PC-9 (cell line): Measurements from ENCODE around the gene ZNF710. TPM values are rescaled to one million over a fixed set of nuclear protein-coding genes. Genes with fewer than 3 reads are reported as not detected.

Experiments
- BruUV-seq: library from RNA; stranded (reverse); fragments of 400-500 nt; replicated peaks from 2 replicates; lab custom pipeline; 2021; lab: Mats Ljungman, UMichigan
- CTCF ChIA-PET: fragments of 300-600 bp; sonication (Branson Sonifier 250); formaldehyde crosslinking; loops from one replicate; lab custom pipeline; 2022; ENCODE audit warnings: antibody characterized with exemption; lab: Charles Lee
- POLR2A ChIA-PET: fragments of 300-600 bp; sonication (Branson Sonifier 250); formaldehyde crosslinking; loops from one replicate; lab custom pipeline; 2022; ENCODE audit warnings: antibody characterized with exemption; ENCODE audit not compliant: unreplicated experiment; lab: Charles Lee
- DNase-seq, 2 experiments: peaks; one replicate each; pipeline versions ENCODE4 v3.0.0 to v3.0.0-alpha.2; 2015 to 2022; ENCODE audit warnings: mixed read lengths in 1 of 2
- H2AFZ ChIP-seq: fragments of 200-600 bp; sonication (generic); 2 replicates; pipeline ENCODE4 v1.8.1; 2017; ENCODE audit warnings: antibody characterized with exemption
- H3F3A ChIP-seq: fragments of 200-600 bp; sonication (generic); 2 replicates; pipeline ENCODE4 v1.8.1; 2017; ENCODE audit warnings: antibody characterized with exemption, mild to moderate bottlenecking, low read depth; ENCODE audit not compliant: insufficient read depth
- H3K27ac ChIP-seq: fragments of 200-600 bp; sonication (generic); 2 replicates; pipeline ENCODE4 v1.6.1; 2016; ENCODE audit warnings: mixed run types
- H3K27me3 ChIP-seq: fragments of 200-600 bp; sonication (generic); 2 replicates; pipeline ENCODE4 v1.6.1; 2016; ENCODE audit warnings: low read depth, mixed run types; ENCODE audit not compliant: insufficient read depth
- H3K36me3 ChIP-seq: fragments of 200-600 bp; sonication (generic); 2 replicates; pipeline ENCODE4 v1.6.1; 2016; ENCODE audit warnings: low read depth, mixed run types
- H3K4me1 ChIP-seq: fragments of 200-600 bp; sonication (generic); replicated peaks from 2 replicates; pipeline ENCODE4 v1.6.1; 2016; ENCODE audit warnings: mixed run types; ENCODE audit not compliant: insufficient read depth
- H3K4me2 ChIP-seq: fragments of 200-600 bp; sonication (generic); 2 replicates; pipeline ENCODE4 v1.6.1; 2017; ENCODE audit warnings: mixed run types
- H3K4me3 ChIP-seq: fragments of 200-600 bp; sonication (generic); 2 replicates; pipeline ENCODE4 v1.6.1; 2016; ENCODE audit warnings: mixed run types
- H3K79me2 ChIP-seq: fragments of 200-600 bp; sonication (generic); 2 replicates; pipeline ENCODE4 v1.6.1; 2017; ENCODE audit warnings: low read depth, mixed run types
- H3K9me2 ChIP-seq: fragments of 200-600 bp; sonication (generic); 2 replicates; pipeline ENCODE4 v1.8.1; 2017; ENCODE audit warnings: mild to moderate bottlenecking; ENCODE audit not compliant: insufficient read depth
- H3K9me3 ChIP-seq: fragments of 200-600 bp; sonication (generic); 2 replicates; pipeline ENCODE4 v1.8.1; 2016; ENCODE audit warnings: low read depth; ENCODE audit not compliant: insufficient read depth
- H4K20me1 ChIP-seq: fragments of 200-600 bp; sonication (generic); 2 replicates; pipeline ENCODE4 v1.8.1; 2017; ENCODE audit not compliant: insufficient read depth
- CTCF ChIP-seq: fragments of 200-600 bp; sonication (generic); conservative IDR thresholded peaks from 2 replicates; pipeline ENCODE4 v1.6.1; 2017; ENCODE audit warnings: mixed run types, antibody characterized with exemption, mild to moderate bottlenecking, moderate library complexity
- EZH2 ChIP-seq: fragments of 200-600 bp; sonication (generic); IDR thresholded peaks from 2 replicates; pipeline ENCODE4 v1.8.0; 2017; ENCODE audit warnings: antibody characterized with exemption, low read depth
- intact Hi-C: fragments of 100-400 bp; cut with micrococcal nuclease; formaldehyde crosslinking; loops from one replicate; pipeline ENCODE4 v1.10.0; 2022; ENCODE audit not compliant: unreplicated experiment
- total RNA-seq: library from RNA; stranded (reverse); gene quantifications from 2 replicates; pipeline ENCODE4 v1.2.3, GENCODE V29; 2021

The ZNF710 gene
- total RNA-seq, 1 experiment from 2014 or later, result 23.4 TPM

DNA sequence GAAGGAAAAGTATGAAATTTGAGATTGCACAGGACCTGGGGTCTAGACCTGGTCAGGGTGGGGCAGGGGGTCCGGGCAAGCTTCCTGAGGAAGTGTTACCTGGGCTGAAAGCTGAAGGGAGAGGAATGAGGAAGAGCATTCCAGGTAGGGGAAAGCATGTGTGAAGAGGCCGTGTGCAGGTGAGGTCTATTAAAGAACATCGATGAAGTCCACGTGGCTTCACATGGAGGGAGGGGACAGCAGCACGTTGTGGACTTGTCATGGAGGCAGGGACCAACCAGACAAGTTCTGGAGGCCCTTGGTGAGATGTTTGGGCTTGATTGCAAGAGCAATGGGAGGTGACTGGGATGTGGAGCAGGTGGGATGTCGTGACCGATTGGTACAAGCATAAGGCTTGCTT is 54.1 kb downstream of the ZNF710 start:
- no peaks in the 10 kb centered on the region for H3K4me1 ChIP-seq
- intact Hi-C loops, result no loop called here
- no peaks in the 10 kb centered on the region for H3K9me3 ChIP-seq
- no peaks in the 10 kb centered on the region for H3K36me3 ChIP-seq
- H3K27me3 ChIP-seq, result no peaks in the 10 kb centered on the region
- H4K20me1 ChIP-seq, result no peaks in the 10 kb centered on the region
- TF ChIP-seq CTCF (no peak), EZH2 (no peak)
- no peak overlapping the region for H2AFZ ChIP-seq
- no TSS peak for BruUV-seq
- no peaks in the 10 kb centered on the region for H3F3A ChIP-seq
- ChIA-PET CTCF (no interaction called here), POLR2A (no interaction called here)
- H3K4me2 ChIP-seq, result no peak overlapping the region
- H3K79me2 ChIP-seq, result no peaks in the 10 kb centered on the region
- no peak overlapping the region for H3K4me3 ChIP-seq
- H3K27ac ChIP-seq, result no peak overlapping the region
- H3K9me2 ChIP-seq, result no peaks in the 10 kb centered on the region
- DNase-seq, result peak in 1 of 2 experiments; percentile 30

GRCh38 chr15:90056529-90056928 is 55.4 kb downstream of the ZNF710 start:
- H3K27ac ChIP-seq, result no peak overlapping the region

GRCh38 chr15:90058308-90058707 is 57.2 kb downstream of the ZNF710 start:
- Histone ChIP-seq H3K9me3 (no peaks in the 10 kb centered on the region), H3K79me2 (no peaks in the 10 kb centered on the region), H3K27me3 (no peaks in the 10 kb centered on the region), H2AFZ (no peak overlapping the region), H3K9me2 (no peaks in the 10 kb centered on the region), H3K4me3 (no peak overlapping the region), H3K4me1 (no peaks in the 10 kb centered on the region), H3K4me2 (no peak overlapping the region), H3F3A (no peaks in the 10 kb centered on the region), H3K36me3 (no peaks in the 10 kb centered on the region), H3K27ac (no peak overlapping the region), H4K20me1 (no peaks in the 10 kb centered on the region)
- TF ChIP-seq EZH2, result no peak
- no peak for TF ChIP-seq CTCF
- CTCF ChIA-PET, result no interaction called here
- DNase-seq, result no peak
- POLR2A ChIA-PET, result no interaction called here
- BruUV-seq, result no TSS peak
- intact Hi-C loops, result no loop called here

More at GRCh38 chr15:90056529-90056928, 55.4 kb downstream of the ZNF710 start:
- BruUV-seq, result no TSS peak
- peak in 1 of 2 experiments; percentile 3 for DNase-seq
- Histone ChIP-seq H3K4me2 (no peak overlapping the region), H3K27me3 (no peaks in the 10 kb centered on the region), H3K9me3 (no peaks in the 10 kb centered on the region), H3K36me3 (no peaks in the 10 kb centered on the region), H3K4me1 (no peaks in the 10 kb centered on the region), H3F3A (no peaks in the 10 kb centered on the region), H4K20me1 (no peaks in the 10 kb centered on the region), H3K9me2 (no peaks in the 10 kb centered on the region), H2AFZ (no peak overlapping the region), H3K79me2 (no peaks in the 10 kb centered on the region), H3K4me3 (no peak overlapping the region)
- TF ChIP-seq CTCF (no peak), EZH2 (no peak)
- intact Hi-C loops, result no loop called here
- ChIA-PET CTCF (no interaction called here), POLR2A (interaction anchor here (0.6 kb wide), 1 partner anchor 51 kb away, joined by 3 read pairs; no protein-coding TSS in a partner anchor)
